IgD-negative memory B cell (primary cell): ENCODE results near the gene HNRNPC. TPM values are rescaled to one million over a fixed set of nuclear protein-coding genes. Genes with fewer than 3 reads are reported as not detected.
"Not testable (repeated sequence)": the region's sequence is repeated elsewhere in the genome, so short reads cannot be mapped to it uniquely, and the experiment has no call there.

Experiments
- H3K27ac Mint-ChIP-seq, 3 donors: one replicate each; pipeline ENCODE4 v1.8.0; 2020 to 2022; ENCODE audit warnings: mild to moderate bottlenecking in 3 of 3, mixed read lengths in 3 of 3, moderate library complexity in 1 of 3
- H3K27me3 Mint-ChIP-seq: one replicate; pipeline ENCODE4 v1.8.0; 2021; ENCODE audit warnings: mixed read lengths
- H3K36me3 Mint-ChIP-seq: one replicate; pipeline ENCODE4 v1.8.0; 2020; ENCODE audit warnings: mild to moderate bottlenecking, mixed read lengths
- H3K4me1 Mint-ChIP-seq, 3 donors: one replicate each; pipeline ENCODE4 v1.8.0; 2020 to 2022; ENCODE audit warnings: mixed read lengths in 3 of 3, mild to moderate bottlenecking in 1 of 3
- H3K4me3 Mint-ChIP-seq, 4 donors: one replicate each; pipeline ENCODE4 v1.8.0; 2020 to 2022; ENCODE audit warnings: mild to moderate bottlenecking in 4 of 4, mixed read lengths in 4 of 4, moderate library complexity in 3 of 4
- H3K9me3 Mint-ChIP-seq, 3 donors: one replicate each; pipeline ENCODE4 v1.8.0; 2020 to 2021; ENCODE audit warnings: mixed read lengths in 3 of 3, mild to moderate bottlenecking in 1 of 3
- polyA plus RNA-seq: library from polyadenylated mRNA; unstranded; fragments of 300-500 nt; fragmentation: Illumina TruSeq; gene quantifications from one replicate; pipeline ENCODE4 v1.2.3, GENCODE V29; 2021

The HNRNPC gene
- polyA plus RNA-seq, 1 donor from 2014 or later, result 741 TPM

GRCh38 chr14:21241218-21241819, 27.9 kb downstream of the HNRNPC start:
- H3K9me3 Mint-ChIP-seq, result no peaks in the 10 kb centered on the region
- H3K27me3 Mint-ChIP-seq, result no peaks in the 10 kb centered on the region
- H3K27ac Mint-ChIP-seq, result peak overlapping the region; percentile 54 to 67 (median 65)
- H3K4me3 Mint-ChIP-seq, result peak overlapping the region in 1 of 4 donors; percentile 35
- H3K36me3 Mint-ChIP-seq, result no peaks in the 10 kb centered on the region
- peaks cover 22 to 49% (median 33%) of the 10 kb centered on the region in 3 donors for H3K4me1 Mint-ChIP-seq

- Mint-ChIP-seq H3K9me3 (no peaks in the 10 kb centered on the region), H3K27me3 (no peaks in the 10 kb centered on the region), H3K4me1 (peaks cover 27 to 52% (median 37%) of the 10 kb centered on the region in 3 donors), H3K36me3 (no peaks in the 10 kb centered on the region), H3K27ac (peak overlapping the region; percentile 54 to 67 (median 58)), H3K4me3 (peak overlapping the region in 1 of 4 donors; percentile 58)
Observed at GRCh38 chr14:21240417-21240816, 28.8 kb downstream of the HNRNPC start.

GRCh38 chr14:21238823-21239518, 30.3 kb downstream of the HNRNPC start:
- H3K4me3 Mint-ChIP-seq, result peak overlapping the region in 2 of 4 donors; percentile 7 to 76
- H3K4me1 Mint-ChIP-seq, result peaks cover 39 to 60% (median 48%) of the 10 kb centered on the region in 3 donors
- no peaks in the 10 kb centered on the region for H3K27me3 Mint-ChIP-seq
- no peaks in the 10 kb centered on the region for H3K9me3 Mint-ChIP-seq
- H3K36me3 Mint-ChIP-seq, result peaks cover 2% of the 10 kb centered on the region
- no peak overlapping the region for H3K27ac Mint-ChIP-seq

- H3K27ac Mint-ChIP-seq, result peak overlapping the region in 2 of 3 donors; percentile 16 to 32
- H3K36me3 Mint-ChIP-seq, result peaks cover 2% of the 10 kb centered on the region
- no peak overlapping the region for H3K4me3 Mint-ChIP-seq
- peaks cover 38 to 62% (median 56%) of the 10 kb centered on the region in 3 donors for H3K4me1 Mint-ChIP-seq
- H3K27me3 Mint-ChIP-seq, result no peaks in the 10 kb centered on the region
- no peaks in the 10 kb centered on the region for H3K9me3 Mint-ChIP-seq
Observed at GRCh38 chr14:21236948-21237797, 32.1 kb downstream of the HNRNPC start.

GRCh38 chr14:21234112-21234511, 35.1 kb downstream of the HNRNPC start:
- Mint-ChIP-seq H3K4me3 (peak overlapping the region in 1 of 4 donors; percentile 41), H3K27me3 (no peaks in the 10 kb centered on the region)

GRCh38 chr14:21233457-21234076, 35.7 kb downstream of the HNRNPC start:
- H3K9me3 Mint-ChIP-seq, result no peaks in the 10 kb centered on the region
- H3K27me3 Mint-ChIP-seq, result no peaks in the 10 kb centered on the region
- peak overlapping the region; percentile 22 to 59 (median 29) for H3K27ac Mint-ChIP-seq
- H3K4me3 Mint-ChIP-seq, result peak overlapping the region in 1 of 4 donors; percentile 69
- H3K4me1 Mint-ChIP-seq, result peaks cover 40 to 62% (median 59%) of the 10 kb centered on the region in 3 donors
- H3K36me3 Mint-ChIP-seq, result peaks cover 6% of the 10 kb centered on the region

More at GRCh38 chr14:21234112-21234511, 35.1 kb downstream of the HNRNPC start:
- Mint-ChIP-seq H3K4me1 (peaks cover 41 to 64% (median 63%) of the 10 kb centered on the region in 3 donors), H3K36me3 (peaks cover 6% of the 10 kb centered on the region), H3K9me3 (no peaks in the 10 kb centered on the region), H3K27ac (peak overlapping the region in 2 of 3 donors; percentile 38 to 59)

GRCh38 chr14:21231020-21231652, 38.1 kb downstream of the HNRNPC start:
- H3K36me3 Mint-ChIP-seq, result peaks cover 6% of the 10 kb centered on the region

GRCh38 chr14:21229821-21230220, 39.4 kb downstream of the HNRNPC start:
- H3K27ac Mint-ChIP-seq, result peak overlapping the region; percentile 63 to 81 (median 71)
- H3K27me3 Mint-ChIP-seq, result no peaks in the 10 kb centered on the region
- H3K9me3 Mint-ChIP-seq, result no peaks in the 10 kb centered on the region
- H3K4me3 Mint-ChIP-seq, result peak overlapping the region in 1 of 4 donors; percentile 62
- peaks cover 6% of the 10 kb centered on the region for H3K36me3 Mint-ChIP-seq
- peaks cover 20 to 35% (median 35%) of the 10 kb centered on the region in 3 donors for H3K4me1 Mint-ChIP-seq

More at GRCh38 chr14:21231020-21231652, 38.1 kb downstream of the HNRNPC start:
- Mint-ChIP-seq H3K27me3 (no peaks in the 10 kb centered on the region), H3K4me3 (peak overlapping the region in 1 of 4 donors; percentile 43), H3K27ac (peak overlapping the region in 1 of 3 donors; percentile 22), H3K9me3 (no peaks in the 10 kb centered on the region), H3K4me1 (peaks cover 30 to 46% (median 45%) of the 10 kb centered on the region in 3 donors)

- peaks cover 22 to 33% (median 33%) of the 10 kb centered on the region in 3 donors for H3K4me1 Mint-ChIP-seq
- peak overlapping the region in 1 of 4 donors; percentile 5 for H3K4me3 Mint-ChIP-seq
- no peaks in the 10 kb centered on the region for H3K27me3 Mint-ChIP-seq
- H3K36me3 Mint-ChIP-seq, result peaks cover 4% of the 10 kb centered on the region
- H3K27ac Mint-ChIP-seq, result peak overlapping the region in 1 of 3 donors; percentile 39
- no peaks in the 10 kb centered on the region for H3K9me3 Mint-ChIP-seq
Observed at GRCh38 chr14:21227981-21228380, 41.3 kb downstream of the HNRNPC start.

GRCh38 chr14:21227150-21227549, 42.1 kb downstream of the HNRNPC start:
- Mint-ChIP-seq H3K27ac (no peak overlapping the region), H3K36me3 (peaks cover 4% of the 10 kb centered on the region), H3K4me1 (peaks cover 23 to 34% (median 32%) of the 10 kb centered on the region in 3 donors), H3K4me3 (no peak overlapping the region), H3K27me3 (no peaks in the 10 kb centered on the region), H3K9me3 (no peaks in the 10 kb centered on the region)

- H3K27ac Mint-ChIP-seq, result no peak overlapping the region
- H3K4me1 Mint-ChIP-seq, result peaks cover 22 to 32% (median 26%) of the 10 kb centered on the region in 3 donors
- H3K4me3 Mint-ChIP-seq, result no peak overlapping the region
- H3K36me3 Mint-ChIP-seq, result no peaks in the 10 kb centered on the region
- H3K9me3 Mint-ChIP-seq, result no peaks in the 10 kb centered on the region
- no peaks in the 10 kb centered on the region for H3K27me3 Mint-ChIP-seq
Observed at GRCh38 chr14:21226467-21226866, 42.8 kb downstream of the HNRNPC start.

GRCh38 chr14:21225164-21225563, 44.1 kb downstream of the HNRNPC start:
- not testable (repeated sequence) for H3K36me3 Mint-ChIP-seq, H3K4me3 Mint-ChIP-seq, H3K9me3 Mint-ChIP-seq, H3K27me3 Mint-ChIP-seq
- Mint-ChIP-seq H3K4me1 (peaks cover 27 to 34% (median 31%) of the 10 kb centered on the region in 3 donors), H3K27ac (peak overlapping the region in 1 of 3 donors; percentile 39)

GRCh38 chr14:21220874-21221477, 48.3 kb downstream of the HNRNPC start:
- peak overlapping the region in 1 of 4 donors; percentile 54 for H3K4me3 Mint-ChIP-seq
- no peaks in the 10 kb centered on the region for H3K9me3 Mint-ChIP-seq
- H3K27ac Mint-ChIP-seq, result peak overlapping the region in 2 of 3 donors; percentile 61 to 83
- peaks cover 33 to 37% (median 36%) of the 10 kb centered on the region in 3 donors for H3K4me1 Mint-ChIP-seq
- no peaks in the 10 kb centered on the region for H3K27me3 Mint-ChIP-seq
- peaks cover 8% of the 10 kb centered on the region for H3K36me3 Mint-ChIP-seq
